ENCODE measurements around the gene SPSB3. TPM values are rescaled to one million over a fixed set of nuclear protein-coding genes. Genes with fewer than 3 reads are reported as not detected.

Gene SPSB3
- total and polyA plus RNA-seq, 2 of the 4 experiments (the other 2 are of a cell fraction) = 9.1 to 30.8 TPM

GRCh38 chr16:1776991-1777374, 5.4 kb downstream of the SPSB3 start:
- in situ Hi-C loops (cut with MboI; ENCODE audit: low sequenced_read_pairs) (no loop called here), intact Hi-C loops (cut with micrococcal nuclease) (no loop called here), dilution Hi-C loops (cut with HindIII; ENCODE audit: low sequenced_read_pairs, unreplicated experiment) (no loop called here)
- H2AK5ac ChIP-seq (ENCODE audit: low read depth, low read length) = no peak overlapping the region
- peaks cover 32% of the 10 kb centered on the region for H3K36me3 ChIP-seq (ENCODE audit: control insufficient read depth, insufficient read depth, low read length)
- H2BK20ac ChIP-seq (ENCODE audit: low read depth, low read length) = no peak overlapping the region
- H3K4me1 ChIP-seq (ENCODE audit: control insufficient read depth, insufficient read depth, low read length) = peaks cover 14% of the 10 kb centered on the region
- H3K4me2 ChIP-seq (ENCODE audit: low read depth, low read length) = no peak overlapping the region
- peak overlapping the region; percentile 51 for H2AFZ ChIP-seq (replicated peaks; ENCODE audit: low read length, poor library complexity)
- peaks cover 14 to 63% of the 10 kb centered on the region in 2 experiments for H3K79me1 ChIP-seq (ENCODE audit: low read depth in 1 of 2, low read length in 2 of 2)
- H3K9ac ChIP-seq (ENCODE audit: low read depth, low read length) = no peak overlapping the region
- H3K4ac ChIP-seq (ENCODE audit: low read depth, low read length) = no peak overlapping the region
- peaks cover 18% of the 10 kb centered on the region for H4K20me1 ChIP-seq (ENCODE audit: insufficient read depth, low read length)
- no peak overlapping the region for H2BK120ac ChIP-seq (ENCODE audit: low read depth, low read length)
- no peaks in the 10 kb centered on the region for H3K27me3 ChIP-seq (ENCODE audit: control insufficient read depth, insufficient read depth, low read length)
- no peak overlapping the region for H3K23ac ChIP-seq (ENCODE audit: low read depth, low read length)
- H4K5ac ChIP-seq (ENCODE audit: low read depth, low read length) = no peak overlapping the region
- POLR2A ChIA-PET (ENCODE audit: unreplicated experiment) = no interaction called here
- no peak overlapping the region for H2AK9ac ChIP-seq (replicated peaks; ENCODE audit: low read depth, low read length, poor library complexity)
- no peak overlapping the region for H3K56ac ChIP-seq (ENCODE audit: extremely low read depth, insufficient read depth, low read length)
- no peak overlapping the region for H3K18ac ChIP-seq (ENCODE audit: low read depth, low read length)
- H2BK15ac ChIP-seq (ENCODE audit: low read depth, low read length) = no peak overlapping the region
- H3K27ac ChIP-seq (ENCODE audit: insufficient read depth, low read length) = no peak overlapping the region
- CTCF ChIA-PET = no interaction called here
- WGBS, 2 experiments (ENCODE audit: extremely low coverage in 2 of 2, insufficient read length in 1 of 2) = 97% methylated on average over 19 of the region's 22 CpGs; no CpG with 5 or more reads in 1 of the 2 experiments
- no peak overlapping the region for H3K14ac ChIP-seq (replicated peaks; ENCODE audit: low read depth, low read length)
- H3K9me1 ChIP-seq (ENCODE audit: insufficient read depth, low read length) = peaks cover 7% of the 10 kb centered on the region; the same call in 1 of the 2 replicates
- no peaks in the 10 kb centered on the region for H3K9me3 ChIP-seq (ENCODE audit: control insufficient read depth, insufficient read depth, low read length)
- H3K4me3 ChIP-seq (ENCODE audit: insufficient read depth, low read depth, low read length) = no peak overlapping the region
- no peak for TF ChIP-seq POLR2A (IDR thresholded peaks at IDR 0.05; ENCODE audit: low read depth, low read length)
- no peak overlapping the region for H2BK5ac ChIP-seq (ENCODE audit: low read depth, low read length, poor library complexity, severe bottlenecking)
- BruUV-seq (replicated peaks) = no TSS peak
- ATAC-seq (ENCODE audit: low read depth) (no peak), DNase-seq (no peak)
- no peak overlapping the region for H4K91ac ChIP-seq (ENCODE audit: insufficient read depth, low read depth, low read length)
- no peak overlapping the region for H4K8ac ChIP-seq (ENCODE audit: low read depth in 2 of 2, low read length in 2 of 2)

Data from IMR-90 (cell line).